CD4-positive, alpha-beta memory T cell (primary cell): ENCODE measurements around the gene KATNAL1. TPM values are rescaled to one million over a fixed set of nuclear protein-coding genes. Genes with fewer than 3 reads are reported as not detected.

Source experiments
- CTCF ChIA-PET: fragments of 350-600 bp; sonication (Branson Sonifier 250); formaldehyde crosslinking; loops from one replicate; lab custom pipeline; 2021; ENCODE audit warnings: inconsistent platforms; ENCODE audit not compliant: partially characterized antibody; lab: Charles Lee
- POLR2A ChIA-PET: fragments of 350-600 bp; sonication (Branson Sonifier 250); formaldehyde crosslinking; loops from one replicate; lab custom pipeline; 2021; ENCODE audit not compliant: partially characterized antibody; lab: Charles Lee
- DNase-seq, 5 donors: peaks; one replicate each; pipeline versions ENCODE4 v3.0.0 to v3.0.0-alpha.2; 2020 to 2022; ENCODE audit warnings: mixed read lengths in 1 of 5
- H3K27ac ChIP-seq: one replicate; pipeline ENCODE4 v1.7.0; 2013; ENCODE audit warnings: low read depth, low read length
- H3K27me3 ChIP-seq: 2 replicates; pipeline ENCODE4 v1.7.0; 2013; ENCODE audit warnings: mild to moderate bottlenecking, low read length, moderate library complexity; ENCODE audit not compliant: insufficient read depth
- H3K36me3 ChIP-seq: 2 replicates; pipeline ENCODE4 v1.7.0; 2013; ENCODE audit warnings: mild to moderate bottlenecking, low read length, moderate library complexity; ENCODE audit not compliant: insufficient read depth
- H3K4me1 ChIP-seq: 2 replicates; pipeline ENCODE4 v1.7.0; 2013; ENCODE audit warnings: mild to moderate bottlenecking, low read length, moderate library complexity; ENCODE audit not compliant: insufficient read depth
- H3K4me3 ChIP-seq, 2 donors: one replicate each; pipeline ENCODE4 v1.7.0; 2013; ENCODE audit warnings: low read length in 2 of 2, mild to moderate bottlenecking in 1 of 2
- H3K9me3 ChIP-seq, 2 donors: one replicate each; pipeline ENCODE4 v1.7.0; 2013; ENCODE audit warnings: low read length in 2 of 2, control low read depth in 1 of 2; ENCODE audit not compliant: control insufficient read depth in 1 of 2
- H3K27ac Mint-ChIP-seq, 7 donors: one replicate each; pipeline ENCODE4 v1.8.0; 2020 to 2021; ENCODE audit warnings: mixed read lengths in 7 of 7, mild to moderate bottlenecking in 6 of 7, inconsistent platforms in 3 of 7, moderate library complexity in 3 of 7
- H3K27me3 Mint-ChIP-seq, 2 donors: one replicate each; pipeline ENCODE4 v1.8.0; 2020 to 2021; ENCODE audit warnings: mixed read lengths in 2 of 2
- H3K36me3 Mint-ChIP-seq, 2 donors: one replicate each; pipeline ENCODE4 v1.8.0; 2020 to 2021; ENCODE audit warnings: mixed read lengths in 2 of 2, inconsistent platforms in 1 of 2, mild to moderate bottlenecking in 1 of 2
- H3K4me1 Mint-ChIP-seq, 4 donors: one replicate each; pipeline ENCODE4 v1.8.0; 2020 to 2021; ENCODE audit warnings: mixed read lengths in 4 of 4, mild to moderate bottlenecking in 1 of 4
- H3K4me3 Mint-ChIP-seq, 8 donors: one replicate each; pipeline ENCODE4 v1.8.0; 2020 to 2021; ENCODE audit warnings: mixed read lengths in 8 of 8, mild to moderate bottlenecking in 7 of 8, moderate library complexity in 6 of 8, inconsistent platforms in 3 of 8
- H3K9me3 Mint-ChIP-seq, 8 donors: one replicate each; pipeline ENCODE4 v1.8.0; 2020 to 2021; ENCODE audit warnings: mixed read lengths in 8 of 8, mild to moderate bottlenecking in 5 of 8, inconsistent platforms in 3 of 8, moderate library complexity in 1 of 8
- intact Hi-C: fragments of 100-400 bp; cut with micrococcal nuclease; formaldehyde crosslinking; loops from one replicate; pipeline ENCODE4 v1.15.1; 2023
- polyA plus RNA-seq, 2 donors: library from polyadenylated mRNA; unstranded; fragments of 300-500 nt; fragmentation: Illumina TruSeq; gene quantifications; one replicate each; pipeline ENCODE4 v1.2.3, GENCODE V29; 2021
- total RNA-seq, 2 experiments: library from RNA; stranded (reverse); gene quantifications; one replicate each; pipeline ENCODE4 v1.2.3, GENCODE V29; 2021

Gene KATNAL1
- total and polyA plus RNA-seq, 4 experiments from 2014 or later = 1.7 to 6.4 (median 4.8) TPM

DNA sequence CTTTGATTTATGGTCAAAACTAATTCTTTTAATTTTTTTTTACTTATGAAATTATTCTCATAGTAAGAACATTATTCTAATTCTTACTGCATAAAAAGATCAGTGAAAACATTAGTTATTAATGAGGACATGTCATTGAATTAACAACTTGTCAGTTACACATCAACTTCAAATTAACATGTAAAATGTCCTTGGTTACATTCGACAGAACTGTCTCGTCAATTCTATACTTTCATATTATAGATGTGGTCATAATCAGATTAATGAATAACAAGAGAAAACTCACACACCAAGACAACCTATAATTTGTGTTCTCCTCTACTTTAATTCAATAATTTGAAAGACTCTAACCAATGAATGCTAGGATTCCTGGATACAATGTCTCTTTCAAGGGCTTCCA, 66.7 kb downstream of the KATNAL1 start:
- no peak for DNase-seq
- Mint-ChIP-seq H3K4me3 (no peak overlapping the region), H3K4me1 (peaks cover 0 to 1% (median 0%) of the 10 kb centered on the region in 4 donors), H3K36me3 (peaks cover 4 to 6% of the 10 kb centered on the region in 2 donors), H3K27ac (no peak overlapping the region), H3K9me3 (peaks cover 0 to 3% (median 0%) of the 10 kb centered on the region in 8 donors), H3K27me3 (no peaks in the 10 kb centered on the region)
- CTCF ChIA-PET = no interaction called here
- H3K27ac ChIP-seq = no peak overlapping the region
- no peak overlapping the region for H3K4me3 ChIP-seq
- no peaks in the 10 kb centered on the region for H3K36me3 ChIP-seq
- H3K4me1 ChIP-seq = no peaks in the 10 kb centered on the region
- POLR2A ChIA-PET = no interaction called here
- no peaks in the 10 kb centered on the region for H3K9me3 ChIP-seq
- H3K27me3 ChIP-seq = no peaks in the 10 kb centered on the region
- intact Hi-C loops = no loop called here

DNA sequence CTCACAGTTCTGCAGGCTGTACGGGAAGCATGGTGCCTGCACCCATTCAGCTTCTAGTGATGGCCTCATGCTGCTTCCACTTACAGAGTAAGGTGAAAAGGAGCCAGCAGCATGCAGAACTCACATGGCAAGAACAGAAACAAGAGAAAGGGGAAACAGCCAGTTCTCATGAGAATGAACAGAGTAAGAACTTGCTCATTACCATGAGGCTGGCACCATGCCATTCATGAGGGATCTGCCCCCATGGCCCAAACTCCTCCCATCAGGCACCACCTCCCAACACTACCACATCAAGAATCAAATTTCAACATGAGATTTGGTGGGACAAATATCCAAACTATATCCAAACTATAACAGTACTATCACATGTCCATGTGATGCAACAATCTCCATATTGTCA, 72.1 kb downstream of the KATNAL1 start:
- H3K27me3 ChIP-seq = no peaks in the 10 kb centered on the region
- ChIA-PET CTCF (no interaction called here), POLR2A (interaction anchor here (0.5 kb wide), 1 partner anchor 84 kb away, joined by 3 read pairs; no protein-coding TSS in a partner anchor)
- Mint-ChIP-seq H3K36me3 (peaks cover 7 to 16% of the 10 kb centered on the region in 2 donors), H3K27me3 (no peaks in the 10 kb centered on the region), H3K9me3 (no peaks in the 10 kb centered on the region), H3K27ac (peak overlapping the region in 1 of 7 donors; percentile 9), H3K4me1 (no peaks in the 10 kb centered on the region), H3K4me3 (no peak overlapping the region)
- no peak overlapping the region for H3K4me3 ChIP-seq
- no peak overlapping the region for H3K27ac ChIP-seq
- H3K4me1 ChIP-seq = no peaks in the 10 kb centered on the region
- H3K36me3 ChIP-seq = no peaks in the 10 kb centered on the region
- intact Hi-C loops = no loop called here
- no peaks in the 10 kb centered on the region for H3K9me3 ChIP-seq
- no peak for DNase-seq

DNA sequence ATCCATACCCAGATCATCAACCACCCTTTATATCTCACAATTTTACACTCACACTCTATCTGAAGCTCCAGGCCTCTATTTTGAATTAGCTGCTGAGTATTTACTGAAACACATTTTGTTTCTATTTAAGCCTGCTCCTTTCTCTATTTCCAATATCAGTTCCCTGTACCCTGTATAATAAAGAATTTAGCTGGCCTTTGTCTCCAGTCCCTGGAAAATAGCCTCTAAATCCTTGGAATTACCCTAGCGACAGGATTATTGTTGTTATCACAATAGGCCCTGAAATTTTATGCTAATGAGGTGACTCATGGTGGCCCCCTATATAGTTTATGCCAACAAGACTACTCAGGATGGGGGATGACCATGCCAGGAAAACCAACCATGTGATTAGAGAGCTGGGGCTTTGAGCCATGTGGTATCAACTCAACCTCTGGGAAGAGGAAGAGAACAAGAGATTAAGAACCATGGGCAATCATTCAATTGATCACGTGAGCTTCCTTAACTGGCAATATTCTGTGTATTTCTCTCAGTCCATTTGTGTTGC, 72.7 kb downstream of the KATNAL1 start:
- intact Hi-C loops = no loop called here
- Mint-ChIP-seq H3K27me3 (no peaks in the 10 kb centered on the region), H3K4me3 (no peak overlapping the region), H3K4me1 (no peaks in the 10 kb centered on the region), H3K36me3 (peaks cover 8 to 15% of the 10 kb centered on the region in 2 donors), H3K9me3 (no peaks in the 10 kb centered on the region), H3K27ac (no peak overlapping the region)
- Histone ChIP-seq H3K27ac (no peak overlapping the region), H3K4me3 (no peak overlapping the region), H3K4me1 (no peaks in the 10 kb centered on the region), H3K9me3 (no peaks in the 10 kb centered on the region), H3K36me3 (no peaks in the 10 kb centered on the region), H3K27me3 (no peaks in the 10 kb centered on the region)
- POLR2A ChIA-PET = interaction anchor here (0.5 kb wide), 1 partner anchor 84 kb away, joined by 3 read pairs; no protein-coding TSS in a partner anchor
- no peak for DNase-seq
- CTCF ChIA-PET = no interaction called here

- intact Hi-C loops = no loop called here
- Histone ChIP-seq H3K9me3 (peaks cover 0 to 4% of the 10 kb centered on the region in 2 donors), H3K4me3 (no peak overlapping the region), H3K36me3 (no peaks in the 10 kb centered on the region), H3K4me1 (no peaks in the 10 kb centered on the region), H3K27ac (no peak overlapping the region), H3K27me3 (no peaks in the 10 kb centered on the region)
- peaks cover 0 to 2% (median 0%) of the 10 kb centered on the region in 4 donors for H3K4me1 Mint-ChIP-seq
- no peak overlapping the region for H3K4me3 Mint-ChIP-seq
- ChIA-PET POLR2A (no interaction called here), CTCF (interaction anchor here (0.7 to 2.0 kb wide), 2 partner anchors 64 to 92 kb away, joined by 3 to 5 read pairs; no protein-coding TSS in a partner anchor)
- no peak for DNase-seq
- peaks cover 0 to 28% (median 22%) of the 10 kb centered on the region in 8 donors for H3K9me3 Mint-ChIP-seq
- H3K27ac Mint-ChIP-seq = no peak overlapping the region
- no peaks in the 10 kb centered on the region for H3K27me3 Mint-ChIP-seq
- H3K36me3 Mint-ChIP-seq = peaks cover 52 to 66% of the 10 kb centered on the region in 2 donors
Observed at GRCh38 chr13:30224732-30225131, 82.6 kb downstream of the KATNAL1 start.

DNA sequence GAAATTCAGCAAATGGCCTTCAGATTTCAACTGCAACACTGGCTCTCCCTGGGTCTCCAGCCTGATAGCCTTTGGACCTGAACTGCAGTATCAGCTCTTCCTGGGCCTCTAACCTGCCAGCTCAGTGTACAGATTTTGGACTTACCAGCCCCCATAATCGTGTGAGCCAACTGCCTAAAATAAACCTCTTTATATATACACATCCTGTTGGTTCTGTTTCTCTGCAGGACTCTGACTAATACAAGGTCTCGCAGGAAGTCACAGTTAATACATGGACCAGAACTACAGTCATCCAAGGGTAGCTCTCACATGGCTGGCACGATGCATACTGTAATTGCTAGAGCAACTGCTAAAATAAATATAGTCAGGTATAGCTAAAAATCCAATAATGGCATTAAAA, 85.1 kb downstream of the KATNAL1 start:
- no peaks in the 10 kb centered on the region for H3K4me1 ChIP-seq
- H3K27me3 ChIP-seq = no peaks in the 10 kb centered on the region
- no peaks in the 10 kb centered on the region for H3K36me3 ChIP-seq
- H3K4me3 ChIP-seq = no peak overlapping the region
- intact Hi-C loops = no loop called here
- Mint-ChIP-seq H3K9me3 (peaks cover 0 to 28% (median 22%) of the 10 kb centered on the region in 8 donors), H3K36me3 (peaks cover 49 to 61% of the 10 kb centered on the region in 2 donors), H3K4me3 (no peak overlapping the region), H3K4me1 (peaks cover 0 to 5% (median 0%) of the 10 kb centered on the region in 4 donors), H3K27ac (no peak overlapping the region), H3K27me3 (no peaks in the 10 kb centered on the region)
- CTCF ChIA-PET = interaction anchor here (1.0 kb wide), 1 partner anchor 21 kb away, joined by 3 read pairs; no protein-coding TSS in a partner anchor
- no peak overlapping the region for H3K27ac ChIP-seq
- no peak for DNase-seq
- POLR2A ChIA-PET = no interaction called here
- H3K9me3 ChIP-seq = peaks cover 0 to 4% of the 10 kb centered on the region in 2 donors

- intact Hi-C loops = no loop called here
- no peak for DNase-seq
- Histone ChIP-seq H3K9me3 (no peaks in the 10 kb centered on the region), H3K27me3 (no peaks in the 10 kb centered on the region), H3K4me1 (no peaks in the 10 kb centered on the region), H3K36me3 (no peaks in the 10 kb centered on the region), H3K4me3 (no peak overlapping the region), H3K27ac (no peak overlapping the region)
- ChIA-PET CTCF (no interaction called here), POLR2A (no interaction called here)
- no peaks in the 10 kb centered on the region for H3K27me3 Mint-ChIP-seq
- H3K27ac Mint-ChIP-seq = no peak overlapping the region
- H3K36me3 Mint-ChIP-seq = peaks cover 8 to 18% of the 10 kb centered on the region in 2 donors
- peaks cover 0 to 2% (median 0%) of the 10 kb centered on the region in 8 donors for H3K9me3 Mint-ChIP-seq
- peaks cover 0 to 2% (median 0%) of the 10 kb centered on the region in 4 donors for H3K4me1 Mint-ChIP-seq
- H3K4me3 Mint-ChIP-seq = no peak overlapping the region
Observed at GRCh38 chr13:30216111-30216510, 91.2 kb downstream of the KATNAL1 start.

DNA sequence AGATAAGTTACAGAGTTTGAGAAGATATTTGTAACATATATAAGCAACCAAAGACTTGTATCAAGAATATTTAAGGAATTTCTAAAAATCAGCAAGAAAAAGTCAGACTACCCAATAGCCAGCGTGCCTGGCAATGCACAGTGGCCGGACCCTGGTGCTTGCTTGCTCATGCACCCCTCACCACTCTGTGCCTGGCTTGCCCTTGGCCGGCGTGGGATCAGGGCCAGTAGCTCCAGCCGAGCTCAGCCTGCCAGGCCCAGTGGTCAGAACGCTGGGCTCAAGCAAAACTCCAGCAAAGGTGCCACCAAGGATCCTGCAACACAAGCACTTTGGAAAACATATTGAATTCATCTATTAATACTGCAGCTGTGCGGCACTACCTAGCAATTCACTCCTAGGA, 95.1 kb downstream of the KATNAL1 start:
- ChIA-PET POLR2A (no interaction called here), CTCF (no interaction called here)
- H3K27me3 Mint-ChIP-seq = no peaks in the 10 kb centered on the region
- no peak for DNase-seq
- Histone ChIP-seq H3K36me3 (no peaks in the 10 kb centered on the region), H3K9me3 (no peaks in the 10 kb centered on the region), H3K4me1 (no peaks in the 10 kb centered on the region), H3K27ac (no peak overlapping the region), H3K4me3 (no peak overlapping the region), H3K27me3 (no peaks in the 10 kb centered on the region)
- H3K27ac Mint-ChIP-seq = no peak overlapping the region
- peaks cover 0 to 2% (median 0%) of the 10 kb centered on the region in 8 donors for H3K9me3 Mint-ChIP-seq
- H3K4me1 Mint-ChIP-seq = peaks cover 0 to 3% (median 0%) of the 10 kb centered on the region in 4 donors
- intact Hi-C loops = no loop called here
- H3K4me3 Mint-ChIP-seq = no peak overlapping the region
- H3K36me3 Mint-ChIP-seq = peaks cover 16 to 30% of the 10 kb centered on the region in 2 donors
